ENCODE measurements around the gene PFKFB4.

PFKFB4 gene

GRCh38 chr3:48528048-48528447 lies 28.6 kb downstream of the PFKFB4 start:
- Mint-ChIP-seq H3K4me1 (no peaks in the 10 kb centered on the region), H3K4me3 (no peak overlapping the region)

GRCh38 chr3:48524970-48525369 lies 31.6 kb downstream of the PFKFB4 start:
- Mint-ChIP-seq H3K4me1 (no peaks in the 10 kb centered on the region), H3K36me3 (ENCODE audit: low read depth) (peaks cover 50% of the 10 kb centered on the region), H3K27ac (peak overlapping the region; percentile 94), H3K4me3 (no peak overlapping the region), H3K9me3 (no peaks in the 10 kb centered on the region), H3K27me3 (ENCODE audit: low read depth, poor library complexity) (no peaks in the 10 kb centered on the region)
- TF ChIP-seq, protein P1, sequence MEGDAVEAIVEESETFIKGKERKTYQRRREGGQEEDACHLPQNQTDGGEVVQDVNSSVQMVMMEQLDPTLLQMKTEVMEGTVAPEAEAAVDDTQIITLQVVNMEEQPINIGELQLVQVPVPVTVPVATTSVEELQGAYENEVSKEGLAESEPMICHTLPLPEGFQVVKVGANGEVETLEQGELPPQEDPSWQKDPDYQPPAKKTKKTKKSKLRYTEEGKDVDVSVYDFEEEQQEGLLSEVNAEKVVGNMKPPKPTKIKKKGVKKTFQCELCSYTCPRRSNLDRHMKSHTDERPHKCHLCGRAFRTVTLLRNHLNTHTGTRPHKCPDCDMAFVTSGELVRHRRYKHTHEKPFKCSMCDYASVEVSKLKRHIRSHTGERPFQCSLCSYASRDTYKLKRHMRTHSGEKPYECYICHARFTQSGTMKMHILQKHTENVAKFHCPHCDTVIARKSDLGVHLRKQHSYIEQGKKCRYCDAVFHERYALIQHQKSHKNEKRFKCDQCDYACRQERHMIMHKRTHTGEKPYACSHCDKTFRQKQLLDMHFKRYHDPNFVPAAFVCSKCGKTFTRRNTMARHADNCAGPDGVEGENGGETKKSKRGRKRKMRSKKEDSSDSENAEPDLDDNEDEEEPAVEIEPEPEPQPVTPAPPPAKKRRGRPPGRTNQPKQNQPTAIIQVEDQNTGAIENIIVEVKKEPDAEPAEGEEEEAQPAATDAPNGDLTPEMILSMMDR (IDR thresholded peaks at IDR 0.05), result no peak
- DNase-seq, result no peak

More at GRCh38 chr3:48528048-48528447, 28.6 kb downstream of the PFKFB4 start:
- no peak for DNase-seq
- Mint-ChIP-seq H3K36me3 (ENCODE audit: low read depth) (peaks cover 69% of the 10 kb centered on the region), H3K27me3 (ENCODE audit: low read depth, poor library complexity) (no peaks in the 10 kb centered on the region), H3K27ac (no peak overlapping the region), H3K9me3 (no peaks in the 10 kb centered on the region)
- TF ChIP-seq, protein P1 (IDR thresholded peaks at IDR 0.05), result no peak

DNA sequence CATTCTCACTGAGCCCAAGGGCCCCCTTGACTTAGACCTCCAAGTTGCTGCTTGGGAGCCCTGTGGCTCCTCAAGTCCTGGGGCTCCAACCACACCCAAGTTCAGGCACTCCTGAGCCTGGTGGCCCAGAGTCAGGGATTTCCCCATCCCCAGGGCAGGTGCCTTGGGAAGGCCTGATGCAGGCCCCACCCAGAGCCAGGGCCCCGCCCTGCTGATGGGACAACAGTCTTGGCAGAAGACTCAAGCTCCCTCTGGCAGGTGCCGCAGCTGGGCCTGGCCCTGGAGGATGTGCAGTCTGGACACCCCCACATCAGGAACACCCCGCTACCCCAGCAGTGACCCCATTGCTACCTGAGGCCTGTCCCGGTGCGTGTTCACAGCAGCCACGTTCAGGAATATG lies 35.0 kb downstream of the PFKFB4 start:
- DNase-seq, result no peak
- Mint-ChIP-seq H3K4me3 (no peak overlapping the region), H3K9me3 (no peaks in the 10 kb centered on the region), H3K27me3 (ENCODE audit: low read depth, poor library complexity) (peaks cover 2% of the 10 kb centered on the region), H3K4me1 (no peaks in the 10 kb centered on the region), H3K27ac (no peak overlapping the region), H3K36me3 (ENCODE audit: low read depth) (peaks cover 21% of the 10 kb centered on the region)
- TF ChIP-seq, protein P1 (IDR thresholded peaks at IDR 0.05), result no peak

DNA sequence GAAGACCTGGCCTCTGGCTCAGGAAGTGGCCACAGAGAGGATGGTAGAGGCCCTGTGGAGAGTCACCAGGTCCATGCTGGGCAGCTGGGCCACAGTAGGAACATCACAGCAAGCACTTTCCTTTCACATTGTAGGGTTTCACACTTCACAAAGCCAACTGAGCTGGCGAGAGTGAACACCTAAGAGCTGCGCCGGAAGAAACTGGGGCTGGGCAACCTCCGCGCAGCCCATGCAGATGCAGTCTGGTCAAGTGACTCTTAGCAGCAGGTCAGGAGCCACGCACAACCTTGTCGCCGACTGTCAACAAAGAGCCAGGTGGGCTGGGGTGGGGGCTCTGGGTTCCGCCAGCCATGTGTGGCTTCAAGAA lies 37.3 kb downstream of the PFKFB4 start:
- Mint-ChIP-seq H3K27ac (no peak overlapping the region), H3K27me3 (ENCODE audit: low read depth, poor library complexity) (peaks cover 6% of the 10 kb centered on the region), H3K9me3 (no peaks in the 10 kb centered on the region), H3K36me3 (ENCODE audit: low read depth) (peaks cover 6% of the 10 kb centered on the region), H3K4me3 (no peak overlapping the region), H3K4me1 (no peaks in the 10 kb centered on the region)
- TF ChIP-seq, protein P1 (IDR thresholded peaks at IDR 0.05), result no peak
- DNase-seq, result no peak

DNA sequence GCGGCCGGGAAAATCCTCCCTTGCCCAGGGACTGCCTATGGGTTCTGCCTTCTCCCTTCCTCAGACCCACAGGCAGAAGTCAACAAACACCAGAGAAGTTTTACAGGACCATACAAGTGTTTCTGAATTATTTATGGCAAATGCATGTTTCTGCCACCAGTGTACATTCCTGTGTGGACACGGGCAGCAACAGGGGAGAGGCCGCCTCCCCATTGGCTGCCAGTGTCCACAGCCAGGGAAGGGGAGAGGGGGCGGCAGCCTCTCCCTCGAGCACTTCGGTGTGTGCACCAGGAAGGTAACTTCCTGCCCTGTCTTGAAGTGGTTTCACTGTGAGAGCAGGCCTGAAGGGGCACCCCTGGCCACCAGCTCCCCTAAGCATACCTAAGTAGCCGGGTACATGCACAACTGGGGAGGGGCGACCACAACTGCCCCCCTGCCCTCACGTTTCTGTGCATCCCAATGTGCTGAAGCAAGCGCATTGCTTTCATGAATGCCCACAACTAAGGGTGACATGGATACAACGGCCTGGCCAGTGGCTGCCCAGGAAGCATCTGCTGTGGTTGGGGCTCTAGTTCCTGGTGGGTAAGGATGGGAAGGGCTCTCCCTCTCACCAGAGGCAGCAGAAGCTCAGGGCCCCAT lies 37.8 kb downstream of the PFKFB4 start:
- no peak overlapping the region for H3K27ac Mint-ChIP-seq
- no peak overlapping the region for H3K4me3 Mint-ChIP-seq
- TF ChIP-seq, protein P1 (IDR thresholded peaks at IDR 0.05), result no peak

DNA sequence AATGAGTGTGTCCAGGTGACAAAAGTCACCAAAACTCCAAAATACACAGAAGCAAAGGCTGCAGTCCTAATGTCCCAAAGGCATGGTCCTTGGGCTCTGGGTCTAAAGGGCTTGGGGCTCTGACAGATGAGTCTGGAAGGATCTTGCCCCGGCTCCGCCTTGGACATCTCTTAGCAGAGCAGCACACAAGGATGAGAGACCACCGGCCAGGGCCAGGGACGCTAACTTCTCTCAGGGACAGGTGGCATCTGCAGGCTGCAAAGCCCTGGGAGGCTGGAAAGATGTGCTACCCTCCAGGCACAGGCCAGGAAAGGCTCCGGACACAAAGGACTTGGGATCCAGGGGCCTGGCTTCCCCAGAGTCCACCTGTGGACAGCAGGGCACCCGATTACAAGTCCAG lies 38.5 kb downstream of the PFKFB4 start:
- Mint-ChIP-seq H3K4me3 (no peak overlapping the region), H3K9me3 (no peaks in the 10 kb centered on the region), H3K27ac (peak overlapping the region; percentile 66), H3K36me3 (ENCODE audit: low read depth) (peaks cover 5% of the 10 kb centered on the region), H3K4me1 (no peaks in the 10 kb centered on the region), H3K27me3 (ENCODE audit: low read depth, poor library complexity) (peaks cover 6% of the 10 kb centered on the region)
- DNase-seq, result no peak
- TF ChIP-seq, protein P1 (IDR thresholded peaks at IDR 0.05), result no peak

More for the DNA sequence above, 37.8 kb downstream of the PFKFB4 start:
- DNase-seq, result no peak
- Mint-ChIP-seq H3K9me3 (no peaks in the 10 kb centered on the region), H3K36me3 (ENCODE audit: low read depth) (peaks cover 5% of the 10 kb centered on the region), H3K4me1 (no peaks in the 10 kb centered on the region), H3K27me3 (ENCODE audit: low read depth, poor library complexity) (peaks cover 6% of the 10 kb centered on the region)
